CD4-positive, alpha-beta T cell treated with Interleukin-6 for 4 hours (primary cell): ENCODE data around the gene ST6GALNAC3.
"Not testable (repeated sequence)": the region's sequence is repeated elsewhere in the genome, so short reads cannot be mapped to it uniquely, and the experiment has no call there.

ENCODE experiments used
- DNase-seq: peaks from one replicate; pipeline ENCODE4 v3.0.0-alpha.2; 2020; ENCODE audit warnings: mixed read lengths

Gene ST6GALNAC3

DNA sequence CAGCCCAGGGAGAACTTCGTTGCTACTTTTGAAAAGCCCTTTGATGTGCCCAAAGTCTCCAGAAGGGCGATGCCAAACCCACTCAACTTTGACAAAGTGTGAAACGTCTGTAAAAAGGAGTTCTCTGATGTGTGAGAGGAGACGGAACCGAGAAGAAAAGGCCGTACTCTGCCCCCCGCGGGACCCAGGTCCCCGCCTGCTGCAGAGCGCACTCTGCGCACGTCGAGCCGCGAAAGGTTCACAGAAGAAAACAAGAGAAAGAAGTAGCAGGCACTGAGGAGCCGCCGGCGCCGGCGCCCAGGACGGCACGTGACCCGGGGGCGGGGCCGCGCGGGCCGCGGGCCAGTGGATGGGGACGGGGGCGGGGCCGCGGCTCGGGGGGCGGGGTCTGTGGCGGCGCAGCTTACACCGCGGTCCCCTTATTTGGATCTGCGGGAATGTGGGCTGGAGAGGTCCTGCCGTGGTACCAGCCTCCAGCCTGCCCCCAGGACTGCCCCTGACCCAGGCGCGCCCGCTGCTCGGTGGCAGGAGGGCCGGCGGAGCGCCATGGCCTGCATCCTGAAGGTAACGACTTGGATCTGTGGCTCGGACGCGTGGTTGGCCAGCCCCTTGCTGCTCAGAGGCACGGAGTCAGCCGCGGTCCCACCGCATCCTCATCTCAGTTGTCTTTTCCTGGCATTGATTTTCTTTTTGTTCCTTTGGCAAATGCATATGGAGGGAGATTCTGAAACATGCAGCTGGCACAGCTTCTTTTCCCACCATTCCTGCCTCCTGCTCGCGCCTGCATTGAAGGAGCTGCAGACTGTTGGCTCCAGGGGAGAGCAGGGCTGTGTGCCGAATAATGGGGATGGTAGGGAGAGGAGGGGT lies at the start of gene ST6GALNAC3:
TSS of gene ST6GALNAC3 (plus strand) at position 426 of the 867 bp plus-strand sequence.
- peak; percentile 90 for DNase-seq

DNA sequence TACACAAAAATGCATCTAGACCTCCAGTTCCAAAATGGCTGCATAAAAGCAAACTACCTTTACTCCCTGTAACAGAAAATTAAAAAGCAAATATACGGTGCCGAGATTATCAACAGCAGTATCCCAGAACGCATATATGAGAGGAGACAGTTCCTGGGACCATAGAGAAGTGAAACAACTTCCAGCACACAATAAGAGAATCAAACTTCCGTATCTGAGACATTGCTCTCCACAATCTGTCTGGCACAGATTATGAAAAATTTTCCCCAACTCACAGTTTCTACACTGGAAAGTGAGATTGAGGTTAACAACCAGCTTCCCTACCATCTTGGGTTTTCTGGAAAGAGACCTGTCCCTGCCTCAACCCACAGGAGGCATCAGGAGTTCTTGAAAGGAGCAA lies 47.2 kb upstream of the ST6GALNAC3 start:
- DNase-seq = no peak

DNA sequence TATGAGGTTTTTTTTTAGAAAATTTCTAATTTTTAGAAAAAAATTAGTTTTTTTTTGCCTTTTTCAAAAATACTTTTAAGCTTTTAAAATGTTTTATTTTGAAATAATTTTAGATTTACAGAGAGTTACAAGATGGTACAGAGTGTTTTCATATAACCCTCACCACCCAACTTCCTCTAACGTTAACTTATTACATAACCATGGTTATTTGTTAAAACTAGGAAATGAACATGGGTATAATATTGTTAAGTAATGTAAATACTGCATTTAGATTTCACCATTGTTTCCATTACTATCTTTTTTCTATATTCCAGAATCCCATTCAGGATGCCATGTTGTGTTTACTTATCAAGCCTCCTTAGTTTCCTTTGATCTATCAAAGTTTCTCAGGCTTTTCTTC lies 45.2 kb upstream of the ST6GALNAC3 start:
- no peak for DNase-seq

DNA sequence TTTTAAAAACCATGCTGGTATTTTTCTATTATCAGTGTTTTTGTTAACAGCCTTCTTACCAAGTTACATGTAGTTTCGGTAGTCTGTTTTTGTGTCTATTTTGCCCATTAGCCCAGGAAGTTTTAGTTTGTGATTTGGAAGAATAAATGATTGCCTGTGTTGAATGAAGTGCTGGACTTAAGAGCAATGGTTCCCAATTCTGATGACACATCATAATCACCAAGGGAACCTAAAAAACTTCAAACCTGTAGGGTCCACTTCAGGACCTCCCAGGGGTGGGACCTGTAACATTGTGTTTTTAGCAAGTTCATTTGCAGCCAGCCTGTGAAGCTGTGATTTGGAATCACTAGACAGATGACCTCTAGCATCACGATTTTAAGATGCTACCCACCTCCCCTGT lies 43.0 kb upstream of the ST6GALNAC3 start:
- DNase-seq = no peak

DNA sequence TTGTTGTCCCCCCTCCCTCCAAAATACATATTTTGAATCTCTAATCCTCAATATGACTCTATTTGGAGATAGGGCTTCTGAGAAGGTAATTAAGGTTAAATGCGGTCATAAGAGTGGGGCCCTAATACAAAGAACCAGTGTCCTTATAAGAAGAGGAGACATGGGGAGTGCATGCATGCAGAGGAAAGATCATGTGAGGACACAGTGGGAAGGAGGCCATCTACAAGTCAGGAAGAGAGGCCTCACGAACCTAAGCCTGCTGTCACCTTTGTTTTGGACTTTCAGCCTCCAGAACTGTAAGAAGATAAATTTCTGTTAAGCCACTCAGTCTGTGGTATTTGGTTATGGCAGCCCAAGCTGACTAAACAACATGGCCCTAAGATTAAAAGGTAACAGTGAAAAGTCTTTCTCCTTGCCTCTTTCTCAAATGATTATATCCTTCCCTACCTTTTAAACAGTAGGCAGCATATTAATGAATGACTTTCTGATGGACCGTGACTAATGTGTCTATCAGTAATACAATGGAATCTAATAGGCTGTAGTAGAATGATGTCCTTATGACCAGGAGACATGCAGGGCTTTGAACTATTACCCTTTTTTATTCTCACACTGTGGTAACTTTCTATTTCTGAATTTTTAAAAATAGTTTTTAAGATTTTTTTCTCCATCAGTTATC lies 40.6 kb upstream of the ST6GALNAC3 start:
- no peak for DNase-seq

DNA sequence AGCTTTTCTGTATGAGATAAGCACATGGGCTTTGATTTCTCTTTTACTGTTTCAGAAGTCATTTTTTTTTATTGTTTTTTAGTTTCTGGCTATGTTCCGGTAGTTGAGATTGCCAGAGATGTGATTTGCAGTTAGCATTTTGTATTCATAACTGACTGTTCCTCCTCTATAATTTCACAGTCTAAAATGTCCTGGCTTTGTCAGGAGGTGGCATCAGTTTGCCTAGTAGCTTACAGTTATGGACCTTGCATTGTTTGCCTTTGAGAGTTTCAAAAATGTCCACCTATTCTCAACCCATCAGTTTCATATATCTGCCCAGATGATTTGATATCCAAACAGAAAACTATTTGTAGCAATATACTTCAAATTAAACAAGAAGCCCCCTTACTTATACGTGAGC lies 39.5 kb upstream of the ST6GALNAC3 start:
- DNase-seq = no peak

DNA sequence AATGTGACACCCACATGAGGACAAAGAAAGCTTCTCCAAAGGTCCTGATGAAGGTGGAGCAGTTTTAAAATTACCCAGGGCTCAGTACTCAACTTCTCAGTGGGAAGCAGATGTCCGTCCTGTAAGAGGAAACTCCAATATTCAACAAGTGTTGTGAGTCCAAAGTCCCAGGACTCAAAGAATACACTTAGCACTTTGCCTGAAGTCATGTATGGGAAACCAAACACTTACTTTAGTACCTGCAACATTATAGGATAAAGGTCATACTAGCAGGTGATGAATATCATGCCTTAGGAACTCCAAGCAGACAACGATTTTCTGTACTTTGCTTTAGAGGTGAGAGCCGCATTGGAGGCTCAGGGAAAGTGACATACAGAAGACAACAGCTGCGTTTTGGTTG lies 37.2 kb upstream of the ST6GALNAC3 start:
- no peak for DNase-seq

DNA sequence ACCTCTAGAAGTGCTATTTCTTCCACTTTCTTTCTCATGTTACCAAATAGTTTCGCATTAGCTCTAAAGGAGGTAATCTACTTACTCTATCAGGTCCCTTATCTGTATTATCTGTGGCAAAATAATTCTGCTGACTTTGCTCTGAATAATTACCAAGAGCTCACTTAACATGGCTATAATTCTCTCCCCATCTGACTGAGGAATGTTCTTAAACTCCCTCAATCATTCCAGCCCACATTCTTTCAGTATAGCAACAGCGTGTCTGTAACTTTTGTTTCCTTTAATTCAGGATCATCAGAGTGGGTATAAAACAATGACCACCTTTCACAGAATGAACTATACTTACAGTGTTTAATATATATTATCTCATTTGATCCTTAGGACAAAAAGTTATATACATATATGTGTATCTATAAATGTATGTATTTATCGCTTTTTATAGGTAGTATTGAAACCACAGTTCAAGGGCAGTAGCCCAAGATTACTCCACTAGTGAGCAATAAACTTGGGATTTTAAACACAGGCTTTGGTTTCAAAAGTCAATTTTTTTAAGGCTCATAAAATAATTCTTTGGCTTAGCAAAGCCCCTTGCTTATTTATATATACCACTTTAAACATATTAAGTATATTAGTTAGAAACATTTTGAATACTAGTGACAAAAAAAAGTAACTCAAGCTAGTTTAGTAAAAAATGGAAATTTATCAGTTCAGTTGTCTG lies 36.1 kb upstream of the ST6GALNAC3 start:
- DNase-seq = no peak

DNA sequence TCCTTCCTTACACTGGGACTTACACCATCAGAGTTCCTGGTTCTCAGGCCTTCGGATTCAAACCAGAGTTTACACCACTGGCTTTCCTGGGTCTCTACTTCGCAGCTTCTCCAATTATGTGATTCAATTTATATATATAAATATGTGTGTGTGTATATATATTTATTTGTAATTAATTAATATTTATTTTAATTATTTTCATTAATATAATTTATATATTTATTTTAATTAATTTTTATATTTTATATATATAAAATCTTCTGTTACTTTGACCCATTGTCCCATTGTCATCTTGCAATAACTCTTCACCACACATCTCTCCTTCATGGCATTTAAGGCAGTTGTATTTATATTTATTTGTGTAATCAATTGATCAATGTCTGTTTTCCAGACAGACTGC lies 28.4 kb upstream of the ST6GALNAC3 start:
- no peak for DNase-seq

DNA sequence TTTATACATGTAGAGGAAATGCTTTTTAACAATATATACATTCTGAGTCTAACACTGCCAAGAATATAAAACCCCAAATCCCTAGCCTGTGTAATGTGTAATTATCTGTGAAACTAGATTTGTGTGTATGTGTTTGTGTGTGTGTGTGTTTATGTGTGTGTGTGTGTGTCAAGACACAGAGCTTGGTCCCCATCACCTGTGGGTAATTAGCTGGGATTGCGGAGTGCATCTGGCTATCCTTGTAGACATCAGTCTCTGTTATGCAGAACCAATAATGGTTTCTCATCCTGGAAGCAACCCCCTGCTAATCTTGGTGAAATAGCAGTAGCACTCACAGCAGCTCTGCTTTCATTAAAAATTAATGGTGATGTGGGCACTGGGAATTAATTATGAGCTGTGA lies 26.3 kb upstream of the ST6GALNAC3 start:
- no peak for DNase-seq

DNA sequence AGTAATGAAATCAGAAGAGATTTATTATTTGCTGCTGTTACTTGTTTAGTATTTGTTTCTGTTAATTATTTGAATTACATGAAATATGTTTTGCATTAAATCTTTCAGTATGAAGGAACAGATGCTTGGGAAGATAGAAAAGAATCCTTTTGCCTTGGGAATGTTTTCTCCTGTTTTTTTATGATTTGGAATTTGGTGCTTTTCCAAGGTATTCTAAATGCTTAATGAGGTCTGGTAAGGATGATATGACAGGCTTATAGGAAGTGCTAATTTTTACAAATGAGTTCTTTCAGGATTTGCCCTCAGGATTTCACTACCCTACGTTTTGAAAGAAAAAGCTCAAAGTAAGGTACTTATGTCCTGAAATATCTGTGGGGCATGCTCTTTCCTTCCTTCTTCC lies 25.6 kb upstream of the ST6GALNAC3 start:
- no peak for DNase-seq

DNA sequence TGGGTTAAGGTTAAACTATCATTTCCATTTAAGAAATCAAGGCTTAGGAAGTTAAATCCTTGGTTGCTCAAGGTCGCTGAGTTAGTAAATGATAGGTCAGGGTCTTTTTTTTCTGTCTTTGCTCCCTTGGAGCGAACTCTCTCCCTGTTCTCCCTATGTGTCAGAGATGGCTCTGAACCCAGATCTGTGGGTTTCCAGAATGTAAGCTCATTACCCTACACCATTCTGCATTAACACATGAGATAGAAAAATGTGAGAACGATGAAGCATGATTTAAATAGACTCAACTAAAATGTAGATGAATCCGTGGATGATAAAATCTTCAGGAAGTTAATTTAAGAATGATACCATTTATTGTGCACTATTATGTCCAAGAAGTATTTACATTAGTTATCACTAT lies 25.0 kb upstream of the ST6GALNAC3 start:
- DNase-seq = no peak

DNA sequence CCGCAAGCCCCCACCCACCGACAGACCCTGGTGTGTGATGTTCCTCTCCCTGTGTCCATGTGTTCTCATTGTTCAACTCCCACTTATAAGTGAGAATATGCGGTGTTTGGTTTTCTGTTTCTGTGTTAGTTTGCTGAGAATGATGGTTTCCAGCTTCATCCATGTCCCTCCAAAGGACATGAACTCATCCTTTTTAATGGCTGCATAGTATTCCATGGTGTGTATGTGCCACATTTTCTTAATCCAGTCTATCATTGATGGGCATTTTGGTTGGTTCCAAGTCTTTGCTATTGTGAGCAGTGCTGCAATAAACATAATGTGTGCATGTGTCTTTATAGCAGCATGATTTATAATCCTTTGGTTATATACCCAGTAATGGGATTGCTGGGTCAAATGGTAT lies 24.5 kb upstream of the ST6GALNAC3 start:
- DNase-seq = not testable (repeated sequence)

DNA sequence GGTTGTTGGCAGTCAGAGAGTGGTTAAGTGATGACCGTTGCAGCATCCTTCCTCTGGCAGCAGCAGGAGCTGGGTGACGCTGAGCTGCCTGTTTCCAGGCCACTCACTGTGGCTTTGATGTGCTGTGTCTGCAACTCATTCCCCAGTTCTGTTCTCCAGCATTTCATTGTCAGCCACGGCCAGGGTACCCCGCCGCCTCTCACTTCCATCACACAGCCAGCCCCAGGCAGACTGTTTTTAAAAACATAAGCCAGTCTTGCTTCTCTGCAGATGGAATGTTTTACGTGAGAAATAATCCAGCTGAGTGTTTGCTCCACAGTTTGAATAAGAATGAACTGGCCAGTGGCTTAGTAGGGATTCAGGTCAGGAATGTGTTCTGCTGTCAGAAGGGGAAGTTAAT lies 21.5 kb upstream of the ST6GALNAC3 start:
- no peak for DNase-seq

DNA sequence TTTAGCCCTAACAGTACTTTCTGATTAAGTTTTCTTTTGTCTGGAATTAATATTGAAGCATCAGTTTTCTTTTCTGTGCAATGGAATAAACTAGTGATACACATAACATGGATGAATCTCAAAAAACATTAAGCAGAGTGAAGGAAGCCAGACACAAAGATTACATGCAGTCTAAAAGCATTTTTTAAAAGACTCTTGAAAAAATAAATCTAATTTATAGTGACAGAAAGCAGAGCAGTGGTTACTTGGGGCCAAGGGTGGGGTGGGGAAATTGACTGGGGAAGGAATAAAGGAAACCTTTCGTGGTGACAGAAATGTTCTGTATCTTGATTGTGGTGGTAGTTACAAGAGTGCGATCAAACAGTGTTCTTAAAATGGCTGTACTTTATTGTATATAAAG lies 20.2 kb upstream of the ST6GALNAC3 start:
- DNase-seq = no peak

DNA sequence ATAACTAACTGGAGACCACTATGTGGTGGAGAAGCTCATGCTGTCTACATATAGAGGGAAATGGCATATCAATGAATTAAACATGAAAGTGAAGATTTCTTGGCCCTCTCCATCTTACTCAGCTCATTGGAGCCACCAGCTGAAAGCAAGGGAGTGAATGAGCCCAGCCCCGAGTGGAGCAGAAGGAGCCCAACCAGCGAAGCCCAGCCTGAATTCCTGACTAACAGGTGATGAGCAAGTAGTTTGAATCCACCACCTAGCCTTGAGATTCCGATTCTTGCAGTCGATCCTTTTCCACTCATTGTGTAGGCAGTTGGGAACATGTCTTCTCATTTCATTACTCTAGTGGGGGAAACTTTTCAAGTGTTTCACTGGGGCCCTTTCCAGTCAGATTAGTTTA lies 18.6 kb upstream of the ST6GALNAC3 start:
- DNase-seq = no peak

DNA sequence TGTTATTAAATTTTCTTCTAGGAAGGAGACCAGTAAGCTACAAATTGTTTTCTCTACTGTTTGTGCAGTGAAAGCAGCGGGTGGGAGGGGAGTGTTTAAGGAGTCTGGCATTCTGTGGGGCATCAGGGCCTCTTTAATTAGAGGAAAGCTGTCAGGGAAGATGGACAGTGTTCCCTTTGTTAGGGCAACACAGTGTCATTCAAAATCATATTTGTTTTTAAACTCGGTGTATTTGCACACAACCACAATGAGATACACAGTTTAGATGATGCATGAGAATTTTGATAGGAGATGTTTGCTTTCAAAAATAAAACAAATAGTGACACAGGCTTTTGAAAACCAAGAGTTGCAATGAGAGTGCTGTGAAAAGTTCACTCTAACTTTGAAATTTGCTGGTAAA lies 15.1 kb upstream of the ST6GALNAC3 start:
- no peak for DNase-seq

DNA sequence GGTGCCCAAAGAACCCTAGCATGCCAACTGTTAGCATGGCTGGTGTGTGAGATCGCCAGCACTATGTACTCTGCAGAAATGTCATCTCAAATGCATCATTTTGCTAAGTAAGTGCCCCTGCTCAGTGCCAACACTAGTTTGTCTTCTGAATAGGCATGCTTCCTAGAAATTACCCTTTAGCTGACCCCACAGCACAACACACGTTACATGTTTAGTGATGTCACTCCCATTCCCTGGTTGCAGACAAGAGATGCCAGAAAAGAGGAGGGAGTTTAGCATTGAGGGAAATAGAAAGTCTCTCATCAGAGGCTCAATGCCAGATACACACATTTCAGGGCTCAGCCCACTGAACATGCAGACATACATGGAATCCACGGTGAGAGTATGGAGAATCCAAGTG lies 9.3 kb upstream of the ST6GALNAC3 start:
- no peak for DNase-seq

DNA sequence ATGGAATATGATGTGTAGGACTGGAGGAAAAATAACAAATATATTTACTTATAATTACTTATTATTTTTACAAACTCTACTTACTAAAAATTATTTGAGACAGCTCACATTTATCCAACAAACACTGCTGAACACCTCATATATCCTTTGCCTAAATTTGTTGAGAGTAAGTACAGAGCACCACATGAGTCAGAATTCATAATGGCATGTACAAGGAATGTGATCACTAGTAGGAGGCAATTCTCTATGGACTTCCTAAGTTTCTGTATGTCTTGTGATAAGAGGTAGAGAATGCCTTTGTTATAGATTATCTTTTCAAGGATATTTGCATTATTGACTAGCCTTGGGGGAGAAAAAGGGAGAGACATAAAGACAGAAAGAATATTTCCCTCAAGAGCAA lies 8.2 kb upstream of the ST6GALNAC3 start:
- no peak for DNase-seq

DNA sequence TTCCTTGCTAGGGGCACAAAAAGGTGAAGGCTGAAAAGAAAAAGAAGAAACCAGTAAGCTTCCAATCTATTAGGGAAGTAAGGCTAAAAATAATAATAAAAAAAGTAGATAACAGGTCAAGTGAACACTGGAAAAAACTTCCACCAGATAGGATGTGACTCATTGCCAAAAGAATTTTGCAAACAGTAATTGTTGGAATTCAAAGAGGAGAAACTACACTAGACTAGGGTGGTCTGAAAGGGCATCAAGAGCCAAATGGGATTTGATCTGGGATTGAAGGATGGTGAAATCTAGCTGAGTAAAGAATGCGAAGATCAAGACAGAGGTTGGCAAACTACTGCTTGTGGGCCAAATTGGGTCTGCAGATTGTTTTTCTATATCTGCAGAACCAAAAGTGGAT lies 6.0 kb upstream of the ST6GALNAC3 start:
- no peak for DNase-seq

DNA sequence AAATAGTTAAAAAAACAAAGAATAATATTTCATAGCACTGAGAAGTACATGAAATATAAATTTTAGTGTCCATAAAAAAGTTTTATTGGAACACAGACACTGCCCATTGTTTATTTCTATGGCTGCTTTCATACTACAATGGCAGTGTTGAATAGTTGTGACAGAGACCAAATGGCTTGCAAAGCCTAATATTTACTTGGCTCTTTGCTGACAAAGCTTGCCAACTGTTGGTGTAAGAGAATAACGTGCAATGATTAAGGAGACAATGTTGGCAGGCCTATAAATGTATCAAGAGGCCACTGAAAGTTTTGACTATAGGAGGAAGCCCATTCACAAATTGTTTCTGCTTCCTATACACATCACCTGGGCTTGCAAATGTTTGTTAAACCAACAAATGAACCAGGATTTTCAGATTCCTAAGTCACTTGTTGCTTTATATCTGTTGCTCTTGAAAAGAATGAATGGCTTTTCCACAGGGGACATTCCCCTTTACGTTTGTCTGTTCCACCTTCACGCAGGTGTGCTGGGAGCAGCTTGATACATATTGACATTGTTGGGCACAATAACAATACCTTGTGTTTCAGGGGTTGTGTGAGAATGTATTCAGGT lies 5.5 kb upstream of the ST6GALNAC3 start:
- DNase-seq = no peak

DNA sequence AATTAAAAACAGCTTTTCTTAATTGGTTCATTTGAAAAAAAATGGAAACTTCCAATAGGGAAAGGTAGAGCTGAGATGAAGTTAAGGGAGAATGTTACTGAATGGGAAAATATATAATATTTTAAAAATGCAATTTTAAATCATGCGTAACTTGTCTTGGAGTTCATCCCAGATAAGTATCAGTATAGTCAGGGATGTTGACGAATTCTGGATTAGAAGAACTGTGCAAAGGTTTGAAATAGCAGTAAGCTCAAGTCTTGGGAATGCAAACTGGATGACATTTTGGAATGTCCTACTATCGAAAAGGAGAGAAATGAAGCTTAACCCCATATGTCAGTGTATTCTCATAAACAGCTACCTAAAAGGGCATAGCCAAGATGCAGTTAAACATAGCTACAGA lies 4.0 kb upstream of the ST6GALNAC3 start:
- no peak for DNase-seq

DNA sequence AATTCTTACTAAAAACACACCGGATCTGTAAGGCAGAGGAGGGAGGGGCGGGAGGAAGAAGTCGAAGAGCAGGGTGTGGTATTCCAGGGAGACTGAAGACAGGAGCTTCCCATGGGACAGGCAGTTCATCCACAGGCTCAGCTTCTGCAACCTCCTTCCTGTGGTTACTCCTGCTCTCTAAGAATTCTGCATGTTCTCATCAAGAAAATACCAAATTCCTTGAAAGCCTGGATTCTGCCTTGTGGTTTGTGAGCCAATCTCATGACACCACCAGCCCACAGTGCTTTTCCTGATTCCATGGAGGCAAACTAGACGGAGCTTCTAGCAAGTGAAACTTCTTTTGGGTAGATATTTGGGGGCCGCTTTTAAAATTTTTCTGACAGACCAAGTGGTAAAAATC lies 1.1 kb upstream of the ST6GALNAC3 start:
- DNase-seq = no peak

DNA sequence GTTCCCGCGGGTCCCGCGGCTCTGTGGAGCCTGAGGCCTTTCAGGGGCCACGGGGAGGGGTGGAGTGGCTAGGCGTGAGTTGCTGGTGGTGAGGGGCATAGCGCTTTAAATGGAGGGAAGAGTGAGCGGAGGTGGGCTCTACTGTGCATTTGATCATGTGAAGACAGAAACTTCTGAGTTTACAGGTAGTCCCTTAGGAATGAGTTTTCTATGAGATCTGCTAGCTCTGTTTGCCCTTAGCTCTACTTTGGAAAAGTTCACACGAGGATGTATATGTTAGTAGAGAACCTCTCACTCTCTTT lies 593 bp downstream of the ST6GALNAC3 start:
- no peak for DNase-seq
